Neutrophil (primary cell): ENCODE data around the gene ISOC2.

Experiments used
- H3K27ac ChIP-seq: fragments of 200-600 bp; sonication (generic); 2 replicates; pipeline ENCODE4 v1.5.1; 2016; ENCODE audit warnings: mild to moderate bottlenecking, moderate library complexity
- H3K27me3 ChIP-seq: fragments of 200-600 bp; sonication (generic); 2 replicates; pipeline ENCODE4 v1.6.0; 2016; ENCODE audit warnings: mild to moderate bottlenecking
- H3K36me3 ChIP-seq: fragments of 200-600 bp; sonication (generic); 2 replicates; pipeline ENCODE4 v1.5.1; 2017
- H3K4me1 ChIP-seq, 2 experiments: fragments of 200-600 bp in 1 of 2; sonication (generic) in 1 of 2; 1 replicate in 1 of 2; 2 replicates in 1 of 2; pipeline versions ENCODE4 v1.5.1 to v1.6.1; 2013 to 2016; ENCODE audit warnings: low read depth in 1 of 2, low read length in 1 of 2, mild to moderate bottlenecking in 1 of 2, moderate library complexity in 1 of 2; ENCODE audit not compliant: control insufficient read depth in 1 of 2, insufficient read depth in 1 of 2
- H3K4me3 ChIP-seq, 2 experiments: fragments of 200-600 bp in 1 of 2; sonication (generic) in 1 of 2; 1 replicate in 1 of 2; 2 replicates in 1 of 2; pipeline ENCODE4 v1.5.1; 2013 to 2016; ENCODE audit warnings: low read depth in 1 of 2, low read length in 1 of 2, mild to moderate bottlenecking in 1 of 2, moderate library complexity in 1 of 2
- H3K9me3 ChIP-seq: fragments of 200-600 bp; sonication (generic); 2 replicates; pipeline ENCODE4 v1.5.1; 2016
- CTCF ChIP-seq: fragments of 200-600 bp; sonication (generic); IDR thresholded peaks from 2 replicates; pipeline ENCODE4 v1.5.1; 2016; ENCODE audit warnings: antibody characterized with exemption

The ISOC2 gene

GRCh38 chr19:55491546-55492360 is 30.3 kb upstream of the ISOC2 start:
- Histone ChIP-seq H3K27ac (no peak overlapping the region), H3K4me3 (no peak overlapping the region), H3K27me3 (peaks cover 76% of the 10 kb centered on the region), H3K36me3 (no peaks in the 10 kb centered on the region), H3K9me3 (no peaks in the 10 kb centered on the region), H3K4me1 (no peaks in the 10 kb centered on the region)
- no peak for TF ChIP-seq CTCF

GRCh38 chr19:55490478-55491432 is 29.3 kb upstream of the ISOC2 start:
- Histone ChIP-seq H3K27me3 (peaks cover 86% of the 10 kb centered on the region), H3K9me3 (no peaks in the 10 kb centered on the region), H3K4me3 (no peak overlapping the region), H3K36me3 (no peaks in the 10 kb centered on the region), H3K4me1 (no peaks in the 10 kb centered on the region), H3K27ac (no peak overlapping the region)
- no peak for TF ChIP-seq CTCF

GRCh38 chr19:55489711-55490477 is 28.5 kb upstream of the ISOC2 start:
- no peaks in the 10 kb centered on the region for H3K36me3 ChIP-seq
- H3K4me3 ChIP-seq = no peak overlapping the region
- peaks cover 95% of the 10 kb centered on the region for H3K27me3 ChIP-seq
- H3K4me1 ChIP-seq = peaks cover under 1 to 2% of the 10 kb centered on the region in 2 experiments
- H3K9me3 ChIP-seq = no peaks in the 10 kb centered on the region
- H3K27ac ChIP-seq = no peak overlapping the region
- no peak for TF ChIP-seq CTCF

- Histone ChIP-seq H3K4me3 (no peak overlapping the region), H3K27me3 (peaks cover 95% of the 10 kb centered on the region), H3K27ac (no peak overlapping the region), H3K9me3 (no peaks in the 10 kb centered on the region), H3K36me3 (peaks cover 1% of the 10 kb centered on the region), H3K4me1 (peaks cover 7 to 8% of the 10 kb centered on the region in 2 experiments)
- no peak for TF ChIP-seq CTCF
Observed at GRCh38 chr19:55488986-55489710, 27.7 kb upstream of the ISOC2 start.
